GM18517 (cell line): ENCODE results near the gene NOL4L.
"Not testable (repeated sequence)": the region's sequence is repeated elsewhere in the genome, so short reads cannot be mapped to it uniquely, and the experiment has no call there.

Experiments
- ATAC-seq: cut with Tn5 transposase; IDR thresholded peaks from one replicate; pipeline ENCODE4 v1.9.1; 2021; ENCODE audit warnings: mild to moderate bottlenecking, moderate library complexity; ENCODE audit not compliant: unreplicated experiment

The NOL4L gene

GRCh38 chr20:32597714-32598113 is 12.6 kb upstream of the NOL4L start:
- ATAC-seq = no peak

- no peak for ATAC-seq
Measured at GRCh38 chr20:32596681-32597252, 11.6 kb upstream of the NOL4L start.

GRCh38 chr20:32595143-32595542 is 10.0 kb upstream of the NOL4L start:
- no peak for ATAC-seq

- not testable (repeated sequence) for ATAC-seq
Measured at GRCh38 chr20:32594669-32595068, 9.5 kb upstream of the NOL4L start.

GRCh38 chr20:32594204-32594603 is 9.1 kb upstream of the NOL4L start:
- ATAC-seq = no peak

- not testable (repeated sequence) for ATAC-seq
Measured at GRCh38 chr20:32592616-32593015, 7.5 kb upstream of the NOL4L start.

GRCh38 chr20:32592022-32592421 is 6.9 kb upstream of the NOL4L start:
- no peak for ATAC-seq

GRCh38 chr20:32589769-32590168 is 4.6 kb upstream of the NOL4L start:
- no peak for ATAC-seq

GRCh38 chr20:32589256-32589655 is 4.1 kb upstream of the NOL4L start:
- no peak for ATAC-seq

- ATAC-seq = no peak
Measured at GRCh38 chr20:32588040-32588439, 2.9 kb upstream of the NOL4L start.

GRCh38 chr20:32586291-32586690 is 1.2 kb upstream of the NOL4L start:
- ATAC-seq = no peak

GRCh38 chr20:32585586-32586127 is 524 bp upstream of the NOL4L start:
- no peak for ATAC-seq

- ATAC-seq = no peak
Measured at GRCh38 chr20:32583581-32584070, 1.5 kb downstream of the NOL4L start.

GRCh38 chr20:32582659-32583580 is 2.2 kb downstream of the NOL4L start:
- no peak for ATAC-seq

- ATAC-seq = no peak
Measured at GRCh38 chr20:32581839-32582658, 3.1 kb downstream of the NOL4L start.

GRCh38 chr20:32580970-32581838 is 3.9 kb downstream of the NOL4L start:
- no peak for ATAC-seq

- no peak for ATAC-seq
Measured at GRCh38 chr20:32580219-32580969, 4.7 kb downstream of the NOL4L start.

- no peak for ATAC-seq
Measured at GRCh38 chr20:32578840-32579390, 6.2 kb downstream of the NOL4L start.

- not testable (repeated sequence) for ATAC-seq
Measured at GRCh38 chr20:32578062-32578461, 7.1 kb downstream of the NOL4L start.
